AG09309 (cell line): ENCODE results near the gene H3-3A.

ENCODE experiments used
- DNase-seq: peaks from one replicate; pipeline ENCODE4 v3.0.0-alpha.2; 2010; ENCODE audit warnings: low read depth
- H3K4me3 ChIP-seq: 2 replicates; pipeline ENCODE4 v1.5.1; 2011; ENCODE audit warnings: mild to moderate bottlenecking, low read depth, low read length, moderate library complexity; ENCODE audit not compliant: control insufficient read depth
- CTCF ChIP-seq: IDR thresholded peaks from 2 replicates; pipeline ENCODE4 v1.5.1; 2011; ENCODE audit warnings: mild to moderate bottlenecking, low read depth, low read length, inconsistent platforms; ENCODE audit not compliant: insufficient read depth, control insufficient read depth; ENCODE audit errors: missing control alignments

Gene H3-3A

GRCh38 chr1:226060427-226060826 is 2.1 kb upstream of the H3-3A start:
- DNase-seq, result no peak
- no peak for TF ChIP-seq CTCF
- no peak overlapping the region for H3K4me3 ChIP-seq

- no peak for TF ChIP-seq CTCF
- H3K4me3 ChIP-seq, result peak overlapping the region; percentile 57
- DNase-seq, result no peak
Observed at GRCh38 chr1:226061068-226061840, 1.3 kb upstream of the H3-3A start.

- no peak for DNase-seq
- H3K4me3 ChIP-seq, result peak overlapping the region; percentile 57
- no peak for TF ChIP-seq CTCF
Observed at GRCh38 chr1:226061841-226062557, 517 bp upstream of the H3-3A start.

GRCh38 chr1:226063224-226063976 is 884 bp downstream of the H3-3A start:
- no peak for TF ChIP-seq CTCF
- DNase-seq, result no peak
- H3K4me3 ChIP-seq, result peak overlapping the region; percentile 96

GRCh38 chr1:226063977-226064815 is 1.7 kb downstream of the H3-3A start:
- peak; percentile 63 for TF ChIP-seq CTCF
- DNase-seq, result no peak
- H3K4me3 ChIP-seq, result peak overlapping the region; percentile 96

GRCh38 chr1:226064816-226065248 is 2.3 kb downstream of the H3-3A start:
- H3K4me3 ChIP-seq, result peak overlapping the region; percentile 96
- DNase-seq, result no peak
- TF ChIP-seq CTCF, result peak; percentile 83
